ENCODE results near the gene SLC13A2.

GRCh38 chr17:28508211-28508724 is 34.8 kb downstream of the SLC13A2 start:
- TF ChIP-seq, protein P1, sequence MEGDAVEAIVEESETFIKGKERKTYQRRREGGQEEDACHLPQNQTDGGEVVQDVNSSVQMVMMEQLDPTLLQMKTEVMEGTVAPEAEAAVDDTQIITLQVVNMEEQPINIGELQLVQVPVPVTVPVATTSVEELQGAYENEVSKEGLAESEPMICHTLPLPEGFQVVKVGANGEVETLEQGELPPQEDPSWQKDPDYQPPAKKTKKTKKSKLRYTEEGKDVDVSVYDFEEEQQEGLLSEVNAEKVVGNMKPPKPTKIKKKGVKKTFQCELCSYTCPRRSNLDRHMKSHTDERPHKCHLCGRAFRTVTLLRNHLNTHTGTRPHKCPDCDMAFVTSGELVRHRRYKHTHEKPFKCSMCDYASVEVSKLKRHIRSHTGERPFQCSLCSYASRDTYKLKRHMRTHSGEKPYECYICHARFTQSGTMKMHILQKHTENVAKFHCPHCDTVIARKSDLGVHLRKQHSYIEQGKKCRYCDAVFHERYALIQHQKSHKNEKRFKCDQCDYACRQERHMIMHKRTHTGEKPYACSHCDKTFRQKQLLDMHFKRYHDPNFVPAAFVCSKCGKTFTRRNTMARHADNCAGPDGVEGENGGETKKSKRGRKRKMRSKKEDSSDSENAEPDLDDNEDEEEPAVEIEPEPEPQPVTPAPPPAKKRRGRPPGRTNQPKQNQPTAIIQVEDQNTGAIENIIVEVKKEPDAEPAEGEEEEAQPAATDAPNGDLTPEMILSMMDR (IDR thresholded peaks at IDR 0.05), result no peak
- no peak for TF ChIP-seq POLR2A (IDR thresholded peaks at IDR 0.05)

Measured in uterus (tissue), 2 donors.